GM12891 (cell line): Measurements from ENCODE around the gene BEGAIN.

ENCODE experiments used
- DNase-seq: peaks from one replicate; pipeline ENCODE4 v3.0.0; 2011; ENCODE audit warnings: low spot score; ENCODE audit not compliant: insufficient read length
- FAIRE-seq: peaks from 2 replicates; lab custom pipeline; 2011; peaks lifted over from hg19 to GRCh38; lab: Jason Lieb, UNC
- PAX5 ChIP-seq: IDR thresholded peaks from 2 replicates; pipeline ENCODE4 v1.6.1; 2011; ENCODE audit warnings: low read length, moderate library complexity, mild to moderate bottlenecking; ENCODE audit not compliant: insufficient read depth, severe bottlenecking
- POLR2A ChIP-seq: IDR thresholded peaks from 2 replicates; pipeline ENCODE4 v1.6.1; 2011; ENCODE audit warnings: low read depth, low read length, control low read depth
- POLR2AphosphoS5 ChIP-seq: IDR thresholded peaks from 2 replicates; pipeline ENCODE4 v1.6.1; 2011; ENCODE audit warnings: low read depth, low read length, control low read depth
- POU2F2 ChIP-seq: IDR thresholded peaks from 2 replicates; pipeline ENCODE4 v1.6.1; 2011; ENCODE audit warnings: low read depth, mild to moderate bottlenecking, control low read depth, low read length, moderate library complexity
- SPI1 ChIP-seq: IDR thresholded peaks from 2 replicates; pipeline ENCODE4 v1.6.1; 2011; ENCODE audit warnings: low read depth, low read length, control low read depth
- TAF1 ChIP-seq: IDR thresholded peaks from 2 replicates; pipeline ENCODE4 v1.6.1; 2011; ENCODE audit warnings: low read depth, low read length, control low read depth

Gene BEGAIN

DNA sequence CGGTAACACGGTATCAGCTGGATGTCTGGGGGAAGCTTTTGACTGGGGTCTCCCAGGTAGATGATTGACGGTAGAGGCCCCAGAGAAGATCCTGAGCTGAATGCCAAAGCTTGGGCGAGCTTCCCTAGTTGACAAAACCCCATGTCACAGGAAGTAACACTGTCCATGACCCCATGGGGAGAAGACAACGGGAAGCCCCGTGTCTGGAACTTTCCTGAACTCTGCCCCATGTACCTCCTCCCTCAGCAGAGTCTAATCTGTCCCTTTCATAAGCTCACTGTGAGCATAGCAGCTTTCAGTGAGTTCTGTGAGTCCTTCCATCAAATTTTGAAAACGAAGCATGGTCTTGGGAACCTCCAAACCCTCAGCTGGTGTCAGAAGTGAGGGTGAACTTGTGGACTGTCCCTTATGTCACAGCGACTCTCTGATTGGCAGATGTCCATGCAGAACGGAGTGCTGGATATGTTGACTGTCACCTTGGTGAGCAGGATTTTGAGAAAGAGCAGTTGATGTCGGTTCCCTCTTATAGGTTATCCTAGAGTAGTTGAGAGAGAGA lies 29.7 kb upstream of the BEGAIN start:
- FAIRE-seq (no peak), DNase-seq (no peak)
- no peak for TF ChIP-seq POLR2AphosphoS5
- no peak for TF ChIP-seq POU2F2
- TF ChIP-seq POLR2A, result no peak
- TF ChIP-seq TAF1, result no peak
- TF ChIP-seq PAX5, result no peak
- TF ChIP-seq SPI1, result no peak

DNA sequence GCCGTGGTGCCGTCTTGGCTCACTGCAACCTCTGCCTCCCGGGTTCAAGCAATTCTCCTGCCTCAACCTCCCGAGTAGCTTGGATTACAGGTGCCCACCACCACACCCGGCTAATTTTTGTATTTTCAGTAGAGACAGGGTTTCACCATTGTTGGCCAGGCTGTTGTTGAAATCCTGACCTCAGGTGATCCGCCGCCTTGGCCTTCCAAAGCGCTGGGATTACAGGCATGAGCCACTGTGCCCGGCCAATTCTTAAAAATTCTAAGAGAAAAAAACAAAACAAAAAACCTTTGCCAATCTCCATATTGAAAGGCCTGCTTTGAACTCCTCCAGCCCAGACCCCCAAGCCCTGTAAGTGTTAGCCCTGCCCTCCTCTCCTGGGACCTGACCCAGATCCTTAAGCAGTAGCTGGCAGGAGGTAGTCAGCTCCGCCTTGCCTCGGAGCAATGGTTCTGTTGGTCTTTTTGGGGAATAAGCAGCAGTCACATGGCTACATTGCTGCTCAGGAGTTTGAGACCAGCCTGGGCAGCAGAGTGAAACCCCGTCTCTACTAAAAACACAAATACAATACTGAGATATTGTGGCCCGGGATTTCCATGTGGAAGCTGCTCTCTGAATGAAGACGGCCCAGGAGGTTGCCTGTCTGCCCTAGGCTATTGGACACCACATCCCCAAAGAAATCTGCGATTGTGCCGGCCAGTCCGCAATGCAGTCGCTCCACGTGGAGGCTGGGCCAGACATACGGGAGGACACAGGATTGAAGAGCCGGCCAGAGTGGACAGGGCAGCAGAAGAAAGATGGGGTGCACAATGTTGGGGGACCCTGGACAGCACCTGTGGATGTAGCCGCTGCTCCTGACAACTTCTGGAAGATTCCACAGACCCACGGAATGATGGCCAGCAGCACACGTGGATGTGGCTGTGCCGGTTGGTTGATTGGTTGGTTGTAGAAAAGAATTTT lies 28.8 kb upstream of the BEGAIN start:
- DNase-seq (no peak), FAIRE-seq (no peak)
- no peak for TF ChIP-seq POLR2A
- no peak for TF ChIP-seq PAX5
- no peak for TF ChIP-seq TAF1
- no peak for TF ChIP-seq POLR2AphosphoS5
- no peak for TF ChIP-seq SPI1
- TF ChIP-seq POU2F2, result no peak

DNA sequence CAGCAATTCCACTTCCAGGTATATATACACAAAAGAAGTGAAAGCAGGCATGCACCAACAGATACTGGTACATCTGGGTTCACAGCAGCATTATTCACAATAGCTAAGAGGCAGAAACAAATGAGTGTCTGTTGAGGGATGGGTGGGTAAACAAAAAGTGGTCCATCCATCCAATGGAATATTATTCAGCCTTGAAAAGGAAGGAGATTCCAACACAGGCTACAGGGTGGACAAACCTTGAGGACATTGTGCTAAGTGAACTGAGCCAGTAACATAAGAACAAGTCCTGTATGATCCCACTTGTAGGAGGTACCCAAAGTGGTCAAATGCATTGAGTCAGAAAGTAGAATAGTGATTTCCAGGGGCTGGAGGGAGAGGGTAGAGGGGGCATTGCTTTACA lies 27.6 kb upstream of the BEGAIN start:
- DNase-seq (no peak), FAIRE-seq (no peak)
- TF ChIP-seq POLR2A, result no peak
- no peak for TF ChIP-seq POU2F2
- no peak for TF ChIP-seq PAX5
- TF ChIP-seq SPI1, result no peak
- TF ChIP-seq TAF1, result no peak
- no peak for TF ChIP-seq POLR2AphosphoS5

DNA sequence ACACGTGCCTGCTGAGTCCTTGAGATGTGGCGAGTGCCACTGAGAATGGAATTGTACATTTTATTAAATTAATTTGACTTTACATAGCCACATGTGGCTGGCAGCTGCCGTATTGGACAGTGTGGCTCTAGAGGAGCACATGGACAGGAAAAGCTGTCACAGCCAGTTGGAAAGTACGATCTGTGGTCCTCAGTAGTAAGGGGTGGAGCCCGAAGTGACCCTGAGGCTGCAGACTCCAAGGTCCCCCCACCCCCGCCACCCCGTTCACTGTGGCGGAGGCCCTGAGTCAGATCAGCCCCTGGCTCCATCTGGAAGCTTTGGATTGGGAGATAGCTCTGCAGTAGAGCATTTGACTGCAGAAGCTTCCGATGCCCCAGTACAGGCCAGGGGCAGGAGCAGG lies 25.8 kb upstream of the BEGAIN start:
- no peak for DNase-seq
- TF ChIP-seq SPI1 (no peak), PAX5 (no peak), POU2F2 (no peak), POLR2AphosphoS5 (no peak), POLR2A (no peak), TAF1 (no peak)
- no peak for FAIRE-seq

DNA sequence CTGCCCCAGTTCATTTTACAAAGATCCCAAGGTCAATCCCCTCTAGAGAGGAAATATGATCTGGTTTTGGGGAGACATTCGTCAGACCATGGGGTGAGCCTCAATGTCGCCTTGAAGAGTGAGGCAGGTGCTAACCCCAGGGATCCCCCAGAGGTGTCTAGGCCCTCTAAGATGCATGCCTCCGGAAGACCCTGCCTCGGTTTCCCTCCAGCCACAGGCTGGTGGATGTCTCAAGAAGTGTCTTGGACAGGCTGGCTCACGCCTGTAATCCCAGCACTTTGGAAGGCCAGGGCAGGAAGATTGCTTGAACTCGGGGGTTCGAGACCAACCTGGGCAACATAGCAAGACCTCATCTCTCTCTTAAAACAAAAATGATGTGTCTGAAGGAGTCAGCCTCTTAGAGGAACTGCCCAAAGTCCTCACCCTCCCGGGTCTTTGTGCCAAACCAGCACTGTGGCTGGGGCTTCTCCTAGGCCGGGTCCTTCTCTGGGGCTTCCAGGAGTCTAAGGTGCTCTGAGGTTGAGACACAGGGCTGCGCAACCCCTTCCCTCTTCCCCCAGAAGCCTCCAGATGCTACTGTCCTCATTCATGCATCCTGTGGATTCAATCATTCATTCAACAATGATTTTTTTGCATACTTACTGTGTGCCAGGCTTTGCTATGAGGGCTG lies 24.7 kb upstream of the BEGAIN start:
- FAIRE-seq (no peak), DNase-seq (no peak)
- TF ChIP-seq POU2F2 (no peak), TAF1 (no peak), SPI1 (no peak), POLR2AphosphoS5 (no peak), PAX5 (no peak)

DNA sequence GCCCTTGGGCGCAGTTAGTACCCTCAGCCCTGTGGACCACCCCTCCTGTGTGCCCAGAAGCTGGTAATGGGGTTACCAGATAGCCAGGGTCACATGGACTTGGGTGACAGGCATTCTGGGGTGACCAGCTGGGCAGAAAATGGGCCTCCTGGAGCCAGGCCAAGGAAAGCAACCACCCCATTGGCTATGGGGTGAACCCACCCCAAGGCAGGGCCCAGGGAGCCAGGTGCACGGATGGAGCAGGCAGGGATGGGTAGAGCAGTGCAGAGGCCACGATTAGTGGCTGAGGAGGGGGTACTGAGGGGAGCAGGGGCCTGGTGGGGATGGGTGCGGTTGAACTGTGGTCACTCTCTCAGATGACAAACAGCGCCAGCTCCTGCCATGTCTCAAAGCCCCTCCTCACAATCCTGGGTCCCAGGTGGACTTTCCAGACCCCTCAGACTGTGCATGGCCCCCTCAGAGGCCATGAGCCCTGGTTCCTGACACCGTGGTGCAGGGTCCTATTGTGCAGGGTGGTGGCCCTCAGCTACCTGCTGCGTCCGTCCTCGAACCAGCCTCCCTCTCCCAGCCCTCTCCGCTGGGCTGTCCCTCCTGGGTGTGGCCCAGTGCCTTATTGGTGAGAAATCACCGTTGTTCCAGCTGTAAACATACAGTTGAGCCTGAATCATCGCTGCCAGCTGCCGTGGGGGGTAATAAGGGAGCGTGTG lies 23.4 kb upstream of the BEGAIN start:
- no peak for FAIRE-seq
- no peak for DNase-seq
- TF ChIP-seq POLR2A, result no peak

DNA sequence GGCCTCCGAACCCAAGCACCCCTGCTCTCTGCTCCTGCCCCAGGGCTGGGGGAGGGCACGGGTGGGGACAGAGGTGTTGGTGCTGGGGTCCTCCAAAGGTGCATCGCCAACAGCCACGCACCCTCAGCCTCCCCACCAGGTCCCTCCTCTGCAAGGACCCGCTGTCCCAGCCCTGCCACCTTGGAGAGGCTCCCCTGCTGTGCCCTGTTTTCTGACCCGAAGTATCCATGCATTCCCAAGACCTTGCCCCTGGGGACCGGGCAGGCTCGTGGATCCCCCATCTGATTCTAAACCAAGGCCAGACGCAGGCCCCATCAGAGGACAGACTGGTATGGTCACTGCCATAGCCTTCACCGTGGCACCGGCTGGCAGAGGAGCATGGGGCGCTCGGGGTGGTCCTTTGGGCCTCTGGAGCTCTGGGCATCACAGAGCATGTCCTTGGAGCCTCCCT lies 22.7 kb upstream of the BEGAIN start:
- TF ChIP-seq SPI1 (no peak), POU2F2 (no peak), PAX5 (no peak), POLR2A (no peak), TAF1 (no peak), POLR2AphosphoS5 (no peak)
- DNase-seq (no peak), FAIRE-seq (no peak)

DNA sequence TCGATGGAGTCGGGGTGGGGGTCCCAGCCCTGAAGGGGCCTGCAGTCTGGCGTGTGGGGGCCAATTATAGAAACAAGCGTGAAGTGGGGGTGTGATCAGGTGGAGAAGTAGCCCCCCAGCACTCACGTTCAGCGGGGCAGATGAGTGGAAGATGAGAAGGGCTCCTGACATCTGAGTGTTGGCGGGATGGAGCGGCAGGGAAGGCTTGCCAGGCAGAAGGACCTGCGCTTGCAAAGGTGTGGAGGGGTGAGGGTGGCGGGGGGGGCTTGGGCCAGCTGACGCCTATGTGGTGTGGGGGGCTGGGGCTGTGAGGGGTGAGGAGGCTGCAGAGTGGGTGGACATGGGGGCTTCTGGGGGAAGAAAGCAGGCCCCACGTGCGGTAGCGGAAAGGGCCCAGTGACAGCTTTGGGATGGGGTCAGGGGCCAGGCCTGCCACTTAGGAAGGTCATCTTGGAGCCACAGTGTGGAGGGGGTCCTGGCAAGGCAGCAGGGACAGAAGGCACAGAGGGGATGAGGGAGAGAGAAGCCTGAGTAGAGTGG lies 22.2 kb upstream of the BEGAIN start:
- FAIRE-seq, result no peak
- no peak for TF ChIP-seq SPI1
- no peak for TF ChIP-seq PAX5
- no peak for TF ChIP-seq POLR2A
- no peak for TF ChIP-seq POU2F2
- TF ChIP-seq TAF1, result no peak
- TF ChIP-seq POLR2AphosphoS5, result no peak
- DNase-seq, result no peak
